Measurements from ENCODE around the gene SPRN.
"Not testable (repeated sequence)": the region's sequence is repeated elsewhere in the genome, so short reads cannot be mapped to it uniquely, and the experiment has no call there.

Gene SPRN

GRCh38 chr10:133438711-133439273 is 14.4 kb upstream of the SPRN start:
- H3K4me3 ChIP-seq (replicated peaks in 1 of 2; ENCODE audit: low read depth in 2 of 2, low read length in 2 of 2), result no peak overlapping the region
- TF ChIP-seq, protein P1, sequence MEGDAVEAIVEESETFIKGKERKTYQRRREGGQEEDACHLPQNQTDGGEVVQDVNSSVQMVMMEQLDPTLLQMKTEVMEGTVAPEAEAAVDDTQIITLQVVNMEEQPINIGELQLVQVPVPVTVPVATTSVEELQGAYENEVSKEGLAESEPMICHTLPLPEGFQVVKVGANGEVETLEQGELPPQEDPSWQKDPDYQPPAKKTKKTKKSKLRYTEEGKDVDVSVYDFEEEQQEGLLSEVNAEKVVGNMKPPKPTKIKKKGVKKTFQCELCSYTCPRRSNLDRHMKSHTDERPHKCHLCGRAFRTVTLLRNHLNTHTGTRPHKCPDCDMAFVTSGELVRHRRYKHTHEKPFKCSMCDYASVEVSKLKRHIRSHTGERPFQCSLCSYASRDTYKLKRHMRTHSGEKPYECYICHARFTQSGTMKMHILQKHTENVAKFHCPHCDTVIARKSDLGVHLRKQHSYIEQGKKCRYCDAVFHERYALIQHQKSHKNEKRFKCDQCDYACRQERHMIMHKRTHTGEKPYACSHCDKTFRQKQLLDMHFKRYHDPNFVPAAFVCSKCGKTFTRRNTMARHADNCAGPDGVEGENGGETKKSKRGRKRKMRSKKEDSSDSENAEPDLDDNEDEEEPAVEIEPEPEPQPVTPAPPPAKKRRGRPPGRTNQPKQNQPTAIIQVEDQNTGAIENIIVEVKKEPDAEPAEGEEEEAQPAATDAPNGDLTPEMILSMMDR (IDR thresholded peaks at IDR 0.05; ENCODE audit: low read depth, low read length), result peak; percentile 15
- peak in 1 of 2 donors; percentile 49 for DNase-seq (ENCODE audit: low read depth in 2 of 2)

DNA sequence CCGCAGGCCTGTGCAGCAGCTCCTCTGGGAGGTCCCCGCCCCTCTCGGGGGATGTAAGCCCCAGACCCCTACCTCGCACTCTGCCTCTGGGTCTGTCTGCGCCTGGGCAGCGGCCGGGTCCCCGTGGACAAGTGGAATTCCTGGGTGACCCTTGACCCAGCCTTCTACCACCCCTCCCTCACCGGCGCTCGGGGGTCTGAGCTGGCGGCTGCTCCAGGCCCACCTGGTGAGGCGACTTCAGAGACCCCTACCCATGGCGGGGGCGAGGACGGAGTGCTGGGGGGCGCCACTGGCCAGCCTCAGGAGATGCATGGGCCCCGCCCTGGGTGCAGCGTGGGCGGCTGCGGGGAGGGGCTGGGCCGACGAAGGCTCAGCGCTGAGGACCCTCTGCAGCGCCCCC is 8.4 kb upstream of the SPRN start:
- DNase-seq (ENCODE audit: low read depth in 2 of 2), result not testable (repeated sequence)

GRCh38 chr10:133431888-133432613 is 7.6 kb upstream of the SPRN start:
- not testable (repeated sequence) for DNase-seq (ENCODE audit: low read depth in 2 of 2); H3K4me3 ChIP-seq (replicated peaks in 1 of 2; ENCODE audit: low read depth in 2 of 2, low read length in 2 of 2)

More for the DNA sequence above, 8.4 kb upstream of the SPRN start:
- H3K4me3 ChIP-seq (replicated peaks in 1 of 2; ENCODE audit: low read depth in 2 of 2, low read length in 2 of 2), result not testable (repeated sequence)

DNA sequence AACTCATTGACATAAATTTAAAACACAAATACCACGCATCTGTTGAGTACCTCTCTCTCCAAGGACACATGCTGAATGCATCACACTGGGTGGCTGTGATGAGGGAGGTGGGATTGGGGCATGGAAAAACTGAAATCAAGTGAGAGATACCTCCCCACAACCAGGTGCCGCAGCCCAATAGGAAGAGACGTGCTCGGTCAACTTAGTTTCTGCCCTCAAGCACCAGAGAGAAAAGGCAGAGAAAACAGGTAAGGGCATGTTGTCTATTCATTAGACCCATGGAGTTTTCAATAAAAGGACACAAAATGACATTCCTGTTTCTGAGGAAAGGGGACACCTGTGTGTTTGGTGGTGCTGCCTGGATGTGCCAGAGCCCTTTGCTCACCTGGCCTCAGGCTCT is 5.1 kb upstream of the SPRN start:
- not testable (repeated sequence) for DNase-seq (ENCODE audit: low read depth in 2 of 2); H3K4me3 ChIP-seq (replicated peaks in 1 of 2; ENCODE audit: low read depth in 2 of 2, low read length in 2 of 2)

GRCh38 chr10:133424102-133424501 is 323 bp downstream of the SPRN start:
- not testable (repeated sequence) for H3K4me3 ChIP-seq (replicated peaks in 1 of 2; ENCODE audit: low read depth in 2 of 2, low read length in 2 of 2); DNase-seq (ENCODE audit: low read depth in 2 of 2)

DNA sequence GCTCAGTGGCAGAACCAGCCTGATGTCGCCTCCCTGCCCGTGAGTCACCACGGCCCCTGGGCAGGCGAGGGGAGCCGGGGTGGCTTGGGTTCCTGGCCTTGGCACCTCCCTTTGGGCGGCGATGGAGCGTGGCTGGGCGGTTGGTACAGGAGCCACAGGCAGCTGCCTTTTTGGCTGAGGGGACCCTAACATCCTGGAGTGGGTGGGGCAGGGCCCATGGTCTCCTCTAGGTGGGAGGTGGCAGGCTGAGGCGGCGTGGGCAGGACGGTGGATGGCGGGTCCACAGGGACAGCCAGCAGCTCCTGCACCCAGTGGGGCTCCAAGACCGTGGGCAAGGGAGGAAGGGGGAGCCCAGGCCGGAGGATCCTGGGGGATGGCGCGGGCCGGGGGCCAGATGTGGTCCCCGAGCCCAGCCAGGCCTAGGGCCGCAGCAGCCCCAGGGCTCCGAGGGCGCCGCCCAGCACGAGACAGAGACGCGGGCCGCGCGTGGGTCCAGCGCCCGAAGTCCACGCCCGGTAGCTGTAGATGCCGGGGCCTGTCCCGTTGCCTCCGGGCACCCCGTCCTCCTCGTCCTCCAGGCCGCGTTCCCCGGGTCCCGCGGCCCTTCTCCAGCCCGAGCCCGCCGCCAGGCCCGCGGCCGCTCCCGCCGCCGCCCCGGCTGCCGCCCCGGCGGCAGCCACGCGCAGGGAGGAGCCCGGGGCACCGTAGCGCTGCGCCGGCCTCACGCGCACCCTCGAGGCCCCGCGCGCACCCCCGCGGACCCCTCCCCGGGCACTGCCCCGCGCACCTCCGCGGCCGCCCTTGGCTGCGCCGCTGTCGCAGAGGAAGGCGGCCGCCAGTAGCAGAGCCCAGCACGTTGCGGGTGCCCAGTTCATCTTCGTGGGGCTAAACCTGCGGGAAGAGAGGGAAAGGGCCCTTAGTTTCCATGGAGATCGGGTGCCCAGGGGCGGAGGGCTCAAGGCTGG is 1.3 kb downstream of the SPRN start:
- no peak overlapping the region for H3K4me3 ChIP-seq (replicated peaks in 1 of 2; ENCODE audit: low read depth in 2 of 2, low read length in 2 of 2)
- DNase-seq (ENCODE audit: low read depth in 2 of 2), result no peak
- TF ChIP-seq, protein P1 (IDR thresholded peaks at IDR 0.05; ENCODE audit: low read depth, low read length), result no peak

- DNase-seq (ENCODE audit: low read depth in 2 of 2), result no peak
- no peak overlapping the region for H3K4me3 ChIP-seq (replicated peaks in 1 of 2; ENCODE audit: low read depth in 2 of 2, low read length in 2 of 2)
- TF ChIP-seq, protein P1 (IDR thresholded peaks at IDR 0.05; ENCODE audit: low read depth, low read length), result no peak
These were observed 2.1 kb downstream of the SPRN start for GRCh38 chr10:133422223-133422806.

DNA sequence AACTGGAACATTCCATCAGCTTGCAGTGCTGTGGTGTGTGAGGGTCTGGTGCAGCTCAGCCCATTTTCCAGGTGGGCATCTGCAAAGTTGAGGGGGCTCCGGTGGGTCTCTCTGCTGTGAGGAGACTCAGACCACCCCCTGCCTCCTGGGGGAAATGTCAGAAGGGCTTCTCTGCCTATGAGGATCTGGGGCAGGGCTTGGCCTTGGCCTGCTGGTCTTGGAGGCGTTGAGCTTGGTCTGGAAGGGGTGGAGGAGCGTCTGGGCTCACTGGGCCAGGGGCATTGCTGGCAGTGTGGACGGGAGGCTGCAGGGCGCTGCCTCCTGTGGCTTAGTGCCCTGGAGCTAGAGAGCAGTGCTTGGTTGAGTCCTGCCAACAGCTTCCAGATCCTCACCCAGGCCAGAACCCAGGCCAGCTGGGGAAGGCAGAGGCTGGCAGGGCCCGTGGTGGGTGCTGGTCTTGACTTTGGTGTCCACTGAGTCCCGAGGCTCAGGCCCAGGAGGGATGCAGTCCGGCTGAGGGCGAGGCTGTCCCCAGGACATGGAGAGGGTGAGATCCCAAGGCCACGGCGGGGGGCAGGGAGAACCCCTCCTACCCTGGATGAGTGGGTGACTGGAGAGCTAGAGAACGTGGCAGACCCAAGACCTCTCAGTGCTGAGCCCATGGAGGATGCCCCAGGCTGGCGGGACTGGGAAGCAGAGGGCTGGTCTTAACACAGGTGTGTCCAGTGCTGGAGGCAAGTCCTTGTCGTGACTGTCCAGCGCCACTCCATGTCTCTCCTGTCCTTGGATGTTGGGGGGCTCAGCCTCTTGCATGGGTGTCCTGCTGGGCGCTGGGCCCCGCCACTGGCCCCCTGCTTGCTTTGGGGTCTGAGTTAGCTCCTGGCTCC is 2.8 kb downstream of the SPRN start:
- no peak overlapping the region for H3K4me3 ChIP-seq (replicated peaks in 1 of 2; ENCODE audit: low read depth in 2 of 2, low read length in 2 of 2)
- TF ChIP-seq, protein P1 (IDR thresholded peaks at IDR 0.05; ENCODE audit: low read depth, low read length), result no peak
- DNase-seq (ENCODE audit: low read depth in 2 of 2), result no peak
